ENCODE data around the gene SH3BP4. TPM values are rescaled to one million over a fixed set of nuclear protein-coding genes. Genes with fewer than 3 reads are reported as not detected.

The SH3BP4 gene
- total and polyA plus RNA-seq, 2 of the 13 experiments (the other 11 are each of a cell fraction or from before 2014, with no cell fraction given): 34.6 to 99.1 TPM

GRCh38 chr2:234976479-234977227 lies 24.8 kb downstream of the SH3BP4 start (continued):
- TF ChIP-seq, protein P1, sequence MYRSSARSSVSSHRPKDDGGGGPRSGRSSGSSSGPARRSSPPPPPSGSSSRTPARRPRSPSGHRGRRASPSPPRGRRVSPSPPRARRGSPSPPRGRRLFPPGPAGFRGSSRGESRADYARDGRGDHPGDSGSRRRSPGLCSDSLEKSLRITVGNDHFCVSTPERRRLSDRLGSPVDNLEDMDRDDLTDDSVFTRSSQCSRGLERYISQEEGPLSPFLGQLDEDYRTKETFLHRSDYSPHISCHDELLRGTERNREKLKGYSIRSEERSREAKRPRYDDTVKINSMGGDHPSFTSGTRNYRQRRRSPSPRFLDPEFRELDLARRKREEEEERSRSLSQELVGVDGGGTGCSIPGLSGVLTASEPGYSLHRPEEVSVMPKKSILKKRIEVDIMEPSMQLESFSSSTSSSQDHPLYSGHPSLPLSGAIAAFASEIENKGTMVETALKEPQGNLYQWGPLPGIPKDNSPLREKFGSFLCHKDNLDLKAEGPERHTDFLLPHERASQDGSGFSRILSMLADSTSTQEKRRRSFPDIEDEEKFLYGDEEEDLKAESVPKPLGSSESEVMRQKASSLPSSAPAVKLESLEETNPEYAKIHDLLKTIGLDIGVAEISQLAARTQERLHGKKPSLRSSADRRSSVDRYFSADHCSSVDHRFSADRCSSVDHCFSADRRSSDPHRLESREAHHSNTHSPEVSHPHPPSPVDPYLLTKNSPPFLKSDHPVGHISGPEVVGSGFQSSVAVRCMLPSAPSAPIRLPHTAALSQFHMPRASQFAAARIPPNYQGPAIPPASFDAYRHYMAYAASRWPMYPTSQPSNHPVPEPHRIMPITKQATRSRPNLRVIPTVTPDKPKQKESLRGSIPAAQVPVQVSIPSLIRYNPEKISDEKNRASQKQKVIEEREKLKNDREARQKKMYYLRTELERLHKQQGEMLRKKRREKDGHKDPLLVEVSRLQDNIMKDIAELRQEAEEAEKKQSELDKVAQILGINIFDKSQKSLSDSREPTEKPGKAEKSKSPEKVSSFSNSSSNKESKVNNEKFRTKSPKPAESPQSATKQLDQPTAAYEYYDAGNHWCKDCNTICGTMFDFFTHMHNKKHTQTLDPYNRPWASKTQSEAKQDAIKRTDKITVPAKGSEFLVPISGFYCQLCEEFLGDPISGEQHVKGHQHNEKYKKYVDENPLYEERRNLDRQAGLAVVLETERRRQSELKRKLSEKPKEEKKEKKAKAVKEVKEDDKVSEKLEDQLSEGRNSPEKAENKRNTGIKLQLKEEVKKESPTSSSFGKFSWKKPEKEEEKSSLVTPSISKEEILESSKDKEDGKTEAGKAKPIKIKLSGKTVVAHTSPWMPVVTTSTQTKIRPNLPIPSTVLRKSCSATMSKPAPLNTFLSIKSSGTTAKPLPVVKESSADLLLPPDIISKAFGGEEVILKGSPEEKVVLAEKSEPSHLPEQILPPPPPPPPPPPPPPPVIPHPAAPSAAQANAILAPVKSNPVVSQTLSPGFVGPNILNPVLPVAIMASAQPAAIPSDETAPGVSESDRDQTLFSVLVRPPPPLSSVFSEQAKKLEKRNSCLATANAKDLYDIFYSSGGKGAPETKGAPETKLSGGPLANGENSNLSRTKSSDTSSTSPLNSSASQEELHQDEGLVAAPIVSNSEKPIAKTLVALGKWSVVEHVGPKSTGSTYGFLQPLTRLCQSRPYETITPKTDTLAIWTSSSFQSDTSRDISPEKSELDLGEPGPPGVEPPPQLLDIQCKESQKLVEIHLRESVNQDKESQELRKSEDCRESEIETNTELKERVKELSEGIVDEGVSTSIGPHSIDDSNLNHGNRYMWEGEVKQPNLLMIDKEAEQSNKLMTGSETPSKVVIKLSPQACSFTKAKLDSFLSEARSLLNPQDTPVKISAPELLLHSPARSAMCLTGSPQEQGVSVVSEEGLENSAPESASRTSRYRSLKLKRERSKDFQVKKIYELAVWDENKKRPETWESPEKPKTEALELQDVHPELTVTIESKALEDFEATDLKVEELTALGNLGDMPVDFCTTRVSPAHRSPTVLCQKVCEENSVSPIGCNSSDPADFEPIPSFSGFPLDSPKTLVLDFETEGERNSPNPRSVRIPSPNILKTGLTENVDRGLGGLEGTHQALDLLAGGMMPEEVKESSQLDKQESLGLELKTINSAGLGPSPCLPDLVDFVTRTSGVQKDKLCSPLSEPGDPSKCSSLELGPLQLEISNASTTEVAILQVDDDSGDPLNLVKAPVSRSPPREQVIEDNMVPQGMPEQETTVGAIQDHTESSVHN (CRISPR knock-in tag; IDR thresholded peaks at IDR 0.05): no peak
- TF ChIP-seq RXRA (CRISPR knock-in tag; IDR thresholded peaks at IDR 0.05): peak; percentile 53; the same call in 1 of the 2 replicates
- TF ChIP-seq, protein P2, sequence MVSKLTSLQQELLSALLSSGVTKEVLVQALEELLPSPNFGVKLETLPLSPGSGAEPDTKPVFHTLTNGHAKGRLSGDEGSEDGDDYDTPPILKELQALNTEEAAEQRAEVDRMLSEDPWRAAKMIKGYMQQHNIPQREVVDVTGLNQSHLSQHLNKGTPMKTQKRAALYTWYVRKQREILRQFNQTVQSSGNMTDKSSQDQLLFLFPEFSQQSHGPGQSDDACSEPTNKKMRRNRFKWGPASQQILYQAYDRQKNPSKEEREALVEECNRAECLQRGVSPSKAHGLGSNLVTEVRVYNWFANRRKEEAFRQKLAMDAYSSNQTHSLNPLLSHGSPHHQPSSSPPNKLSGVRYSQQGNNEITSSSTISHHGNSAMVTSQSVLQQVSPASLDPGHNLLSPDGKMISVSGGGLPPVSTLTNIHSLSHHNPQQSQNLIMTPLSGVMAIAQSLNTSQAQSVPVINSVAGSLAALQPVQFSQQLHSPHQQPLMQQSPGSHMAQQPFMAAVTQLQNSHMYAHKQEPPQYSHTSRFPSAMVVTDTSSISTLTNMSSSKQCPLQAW (CRISPR knock-in tag; IDR thresholded peaks at IDR 0.05): 0 out of 2 replicates have a peak, but pooled peaks have one; percentile 19
- no peak; the same call in 1 of the 2 replicates for TF ChIP-seq ZNF878 (CRISPR knock-in tag; IDR thresholded peaks at IDR 0.05)
- TF ChIP-seq TARDBP (CRISPR knock-in tag; IDR thresholded peaks at IDR 0.05): peak; percentile 9; the same call in 1 of the 2 replicates
- TF ChIP-seq NPAS2 (CRISPR knock-in tag; IDR thresholded peaks at IDR 0.05; ENCODE audit: borderline replicate concordance): no peak
- no peak for TF ChIP-seq ZNF792 (CRISPR knock-in tag; IDR thresholded peaks at IDR 0.05)
- peak; percentile 39; the same call in 1 of the 2 replicates for TF ChIP-seq ARID4A (CRISPR knock-in tag; IDR thresholded peaks at IDR 0.05; ENCODE audit: borderline replicate concordance)
- TF ChIP-seq CBX1 (IDR thresholded peaks at IDR 0.05; ENCODE audit: low read depth): peak; percentile 2
- TF ChIP-seq SSRP1 (CRISPR knock-in tag; IDR thresholded peaks at IDR 0.05): no peak
- peak; percentile 78; the same call in 1 of the 2 replicates for TF ChIP-seq ZFP90 (CRISPR knock-in tag; IDR thresholded peaks at IDR 0.05; ENCODE audit: borderline replicate concordance)
- no peak for TF ChIP-seq HOXA7 (CRISPR knock-in tag; IDR thresholded peaks at IDR 0.05)

All from HepG2 (cell line).